Activated naive CD8-positive, alpha-beta T cell (primary cell): ENCODE data around the gene MCOLN3.
"Not testable (repeated sequence)": the region's sequence is repeated elsewhere in the genome, so short reads cannot be mapped to it uniquely, and the experiment has no call there.

Experiments
- H3K27ac Mint-ChIP-seq: one replicate; pipeline ENCODE4 v1.8.0; 2021; ENCODE audit warnings: mixed read lengths
- H3K27me3 Mint-ChIP-seq: one replicate; pipeline ENCODE4 v1.8.0; 2021; ENCODE audit warnings: mixed read lengths
- H3K36me3 Mint-ChIP-seq: one replicate; pipeline ENCODE4 v1.8.0; 2021; ENCODE audit warnings: mixed read lengths
- H3K4me1 Mint-ChIP-seq: one replicate; pipeline ENCODE4 v1.8.0; 2021; ENCODE audit warnings: low read depth, mixed read lengths
- H3K4me3 Mint-ChIP-seq: one replicate; pipeline ENCODE4 v1.8.0; 2021; ENCODE audit warnings: mild to moderate bottlenecking, mixed read lengths
- H3K9me3 Mint-ChIP-seq: one replicate; pipeline ENCODE4 v1.8.0; 2021; ENCODE audit warnings: low read depth, mixed read lengths

Gene MCOLN3

GRCh38 chr1:85027242-85027983, 20.9 kb downstream of the MCOLN3 start:
- H3K36me3 Mint-ChIP-seq = no peaks in the 10 kb centered on the region
- H3K27me3 Mint-ChIP-seq = no peaks in the 10 kb centered on the region
- H3K4me1 Mint-ChIP-seq = peaks cover 9% of the 10 kb centered on the region
- no peak overlapping the region for H3K4me3 Mint-ChIP-seq
- H3K27ac Mint-ChIP-seq = peak overlapping the region; percentile 88
- H3K9me3 Mint-ChIP-seq = no peaks in the 10 kb centered on the region

- Mint-ChIP-seq H3K4me3 (no peak overlapping the region), H3K36me3 (no peaks in the 10 kb centered on the region), H3K27ac (no peak overlapping the region), H3K27me3 (no peaks in the 10 kb centered on the region), H3K4me1 (peaks cover 9% of the 10 kb centered on the region), H3K9me3 (no peaks in the 10 kb centered on the region)
Measured at GRCh38 chr1:85025940-85026339, 22.4 kb downstream of the MCOLN3 start.

- H3K27ac Mint-ChIP-seq = no peak overlapping the region
- no peaks in the 10 kb centered on the region for H3K27me3 Mint-ChIP-seq
- H3K4me1 Mint-ChIP-seq = peaks cover 9% of the 10 kb centered on the region
- no peaks in the 10 kb centered on the region for H3K9me3 Mint-ChIP-seq
- no peak overlapping the region for H3K4me3 Mint-ChIP-seq
- H3K36me3 Mint-ChIP-seq = no peaks in the 10 kb centered on the region
Measured at GRCh38 chr1:85024736-85025135, 23.6 kb downstream of the MCOLN3 start.

- H3K27me3 Mint-ChIP-seq = no peaks in the 10 kb centered on the region
- H3K9me3 Mint-ChIP-seq = no peaks in the 10 kb centered on the region
- H3K36me3 Mint-ChIP-seq = no peaks in the 10 kb centered on the region
- H3K27ac Mint-ChIP-seq = no peak overlapping the region
- H3K4me1 Mint-ChIP-seq = peaks cover 7% of the 10 kb centered on the region
- H3K4me3 Mint-ChIP-seq = no peak overlapping the region
Measured at GRCh38 chr1:85022700-85023099, 25.6 kb downstream of the MCOLN3 start.

- Mint-ChIP-seq H3K36me3 (no peaks in the 10 kb centered on the region), H3K4me1 (no peaks in the 10 kb centered on the region), H3K27ac (no peak overlapping the region), H3K27me3 (no peaks in the 10 kb centered on the region), H3K9me3 (no peaks in the 10 kb centered on the region), H3K4me3 (no peak overlapping the region)
Measured at GRCh38 chr1:85019994-85020393, 28.3 kb downstream of the MCOLN3 start.

- peaks cover 1% of the 10 kb centered on the region for H3K27me3 Mint-ChIP-seq
- peaks cover 2% of the 10 kb centered on the region for H3K36me3 Mint-ChIP-seq
- no peaks in the 10 kb centered on the region for H3K9me3 Mint-ChIP-seq
- H3K4me1 Mint-ChIP-seq = no peaks in the 10 kb centered on the region
- H3K4me3 Mint-ChIP-seq = no peak overlapping the region
- H3K27ac Mint-ChIP-seq = no peak overlapping the region
Measured at GRCh38 chr1:85015826-85016225, 32.5 kb downstream of the MCOLN3 start.

GRCh38 chr1:85005641-85006040, 42.7 kb downstream of the MCOLN3 start:
- peak overlapping the region; percentile 14 for H3K4me3 Mint-ChIP-seq
- H3K9me3 Mint-ChIP-seq = peaks cover 29% of the 10 kb centered on the region
- H3K27ac Mint-ChIP-seq = peak overlapping the region; percentile 12
- H3K4me1 Mint-ChIP-seq = peaks cover 15% of the 10 kb centered on the region
- not testable (repeated sequence) for H3K27me3 Mint-ChIP-seq
- peaks cover 21% of the 10 kb centered on the region for H3K36me3 Mint-ChIP-seq

- Mint-ChIP-seq H3K27ac (no peak overlapping the region), H3K9me3 (peaks cover 18% of the 10 kb centered on the region), H3K27me3 (peaks cover 4% of the 10 kb centered on the region), H3K4me3 (no peak overlapping the region), H3K36me3 (peaks cover 12% of the 10 kb centered on the region), H3K4me1 (peaks cover 38% of the 10 kb centered on the region)
Measured at GRCh38 chr1:85001742-85002141, 46.6 kb downstream of the MCOLN3 start.

- H3K27ac Mint-ChIP-seq = peak overlapping the region; percentile 35
- H3K36me3 Mint-ChIP-seq = no peaks in the 10 kb centered on the region
- H3K27me3 Mint-ChIP-seq = peaks cover 6% of the 10 kb centered on the region
- H3K9me3 Mint-ChIP-seq = peaks cover 4% of the 10 kb centered on the region
- peak overlapping the region; percentile 92 for H3K4me3 Mint-ChIP-seq
- H3K4me1 Mint-ChIP-seq = peaks cover 36% of the 10 kb centered on the region
Measured at GRCh38 chr1:84998642-84999280, 49.5 kb downstream of the MCOLN3 start.

GRCh38 chr1:84997667-84998600, 50.4 kb downstream of the MCOLN3 start:
- peaks cover 6% of the 10 kb centered on the region for H3K27me3 Mint-ChIP-seq
- H3K4me1 Mint-ChIP-seq = peaks cover 36% of the 10 kb centered on the region
- H3K9me3 Mint-ChIP-seq = no peaks in the 10 kb centered on the region
- H3K36me3 Mint-ChIP-seq = peaks cover 2% of the 10 kb centered on the region
- H3K27ac Mint-ChIP-seq = peak overlapping the region; percentile 88
- H3K4me3 Mint-ChIP-seq = peak overlapping the region; percentile 92

- H3K36me3 Mint-ChIP-seq = peaks cover 6% of the 10 kb centered on the region
- H3K27ac Mint-ChIP-seq = peak within 1 kb of the TSS; percentile 88
- H3K9me3 Mint-ChIP-seq = no peaks in the 10 kb centered on the region
- peaks cover 38% of the 10 kb centered on the region for H3K4me1 Mint-ChIP-seq
- H3K27me3 Mint-ChIP-seq = peaks cover 6% of the 10 kb centered on the region
- H3K4me3 Mint-ChIP-seq = peak within 1 kb of the TSS; percentile 92
Measured at GRCh38 chr1:84996846-84997666, 51.2 kb downstream of the MCOLN3 start, which contains the start of gene MCOLN2. Gene MCOLN2 (minus strand): TSS chr1:84997113. CDS start chr1:84996872, 241 bp downstream.

GRCh38 chr1:84995484-84996334, 52.6 kb downstream of the MCOLN3 start:
- Mint-ChIP-seq H3K36me3 (peaks cover 7% of the 10 kb centered on the region), H3K27me3 (peaks cover 6% of the 10 kb centered on the region), H3K9me3 (no peaks in the 10 kb centered on the region), H3K27ac (peak overlapping the region; percentile 46), H3K4me1 (peaks cover 42% of the 10 kb centered on the region), H3K4me3 (peak overlapping the region; percentile 65)

GRCh38 chr1:84991097-84991920, 57.0 kb downstream of the MCOLN3 start:
- H3K4me3 Mint-ChIP-seq = no peak overlapping the region
- peaks cover 26% of the 10 kb centered on the region for H3K4me1 Mint-ChIP-seq
- no peak overlapping the region for H3K27ac Mint-ChIP-seq
- peaks cover 7% of the 10 kb centered on the region for H3K36me3 Mint-ChIP-seq
- H3K27me3 Mint-ChIP-seq = peaks cover 2% of the 10 kb centered on the region
- H3K9me3 Mint-ChIP-seq = no peaks in the 10 kb centered on the region
